Hepatocyte (in vitro differentiated cells): Measurements from ENCODE around the gene GRIK4.

Source experiments
- CTCF ChIP-seq: fragments of 200-600 bp; sonication (generic); IDR thresholded peaks from 2 replicates; pipeline ENCODE4 v1.5.1; 2016; ENCODE audit warnings: antibody characterized with exemption, mild to moderate bottlenecking; ENCODE audit not compliant: poor library complexity
- EZH2 ChIP-seq: fragments of 200-600 bp; sonication (generic); IDR thresholded peaks from 2 replicates; pipeline ENCODE4 v1.6.1; 2016; ENCODE audit warnings: antibody characterized with exemption, mild to moderate bottlenecking, borderline replicate concordance

DNA sequence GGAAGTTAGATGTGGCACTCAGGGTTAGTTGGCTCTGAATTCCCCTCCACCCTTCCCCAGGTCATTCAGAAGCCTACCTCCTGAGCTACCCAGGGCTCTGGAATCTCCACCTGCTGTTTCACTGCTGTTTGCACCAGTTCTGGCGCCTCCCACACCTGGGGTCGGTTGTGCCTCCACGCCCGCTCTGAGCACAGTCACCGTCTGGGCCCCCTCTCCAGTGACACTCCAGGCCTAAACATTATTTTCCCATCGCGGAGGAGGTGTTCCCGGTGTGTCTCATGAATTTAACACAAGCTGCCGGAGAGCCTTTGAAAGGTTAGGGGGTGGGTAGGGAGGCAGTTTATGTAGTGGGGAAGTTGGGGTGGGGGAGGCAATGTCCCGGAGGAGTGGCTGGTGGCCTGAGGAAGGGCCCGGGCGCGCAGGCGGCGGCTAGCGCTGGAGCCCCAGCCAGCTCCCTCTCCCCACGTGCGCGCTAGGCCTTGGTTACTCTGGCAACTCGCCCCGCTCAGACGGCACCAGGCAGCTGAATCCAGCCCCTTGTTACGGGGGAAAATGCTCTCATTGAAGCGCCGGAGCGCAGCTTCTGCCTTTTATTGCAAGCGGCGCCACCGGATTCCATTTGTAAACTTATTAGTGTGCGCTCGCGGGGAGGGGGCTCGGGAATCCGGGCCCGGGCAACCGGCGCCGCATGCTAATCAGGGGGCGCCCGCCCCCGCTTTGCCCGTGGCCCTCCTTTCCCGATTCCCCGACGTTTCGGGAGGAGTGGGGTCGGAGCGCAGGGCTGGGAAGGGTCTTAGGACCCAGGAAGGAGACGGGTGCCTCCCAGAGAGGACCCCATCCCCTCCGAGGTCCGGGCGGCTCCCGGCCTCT, 52.4 kb downstream of the GRIK4 start:
- TF ChIP-seq CTCF = no peak
- peak; percentile 62 for TF ChIP-seq EZH2
